ENCODE measurements around the gene MELK.

Gene MELK

DNA sequence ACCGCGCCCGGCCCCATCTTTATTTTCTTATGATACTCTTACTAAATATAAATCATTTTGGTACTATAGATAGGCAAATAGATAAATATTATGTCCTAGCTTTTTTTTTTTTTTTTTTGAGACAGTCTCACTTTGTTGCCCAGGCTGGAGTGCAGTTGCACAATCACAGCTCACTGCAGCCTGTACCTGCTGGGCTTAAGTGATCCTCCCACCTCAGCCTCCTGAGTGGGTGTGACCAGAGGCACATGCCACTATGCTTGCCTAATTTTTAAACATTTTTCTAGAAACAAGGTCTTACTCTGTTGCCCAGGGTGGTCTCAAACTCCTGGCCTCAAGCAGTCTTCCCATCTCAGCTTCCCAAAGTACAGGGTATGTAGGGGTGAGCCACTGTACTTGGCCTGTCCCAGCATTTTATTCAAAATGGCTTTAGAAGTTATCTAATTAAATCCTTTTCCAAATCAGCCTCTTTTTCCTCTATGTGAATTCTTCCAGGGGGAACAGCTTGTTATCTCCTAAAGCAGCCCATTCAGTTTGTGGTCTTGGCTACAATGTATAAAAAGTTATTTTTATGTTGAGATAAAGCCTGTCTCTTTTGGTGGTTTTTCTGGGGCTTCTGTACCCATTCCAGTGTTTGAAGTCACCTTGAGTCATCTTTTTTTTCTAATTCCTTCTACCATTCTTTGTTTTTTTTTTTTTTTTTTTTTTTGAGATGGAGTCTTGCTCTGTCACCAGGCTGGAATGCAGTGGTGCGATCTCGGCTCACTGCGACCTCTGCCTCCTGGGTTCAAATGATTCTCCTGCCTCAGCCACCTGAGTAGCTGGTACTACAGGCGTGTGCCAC lies 12.1 kb downstream of the MELK start:
- DNase-seq (ENCODE audit: low read depth, low spot score), result no peak

DNA sequence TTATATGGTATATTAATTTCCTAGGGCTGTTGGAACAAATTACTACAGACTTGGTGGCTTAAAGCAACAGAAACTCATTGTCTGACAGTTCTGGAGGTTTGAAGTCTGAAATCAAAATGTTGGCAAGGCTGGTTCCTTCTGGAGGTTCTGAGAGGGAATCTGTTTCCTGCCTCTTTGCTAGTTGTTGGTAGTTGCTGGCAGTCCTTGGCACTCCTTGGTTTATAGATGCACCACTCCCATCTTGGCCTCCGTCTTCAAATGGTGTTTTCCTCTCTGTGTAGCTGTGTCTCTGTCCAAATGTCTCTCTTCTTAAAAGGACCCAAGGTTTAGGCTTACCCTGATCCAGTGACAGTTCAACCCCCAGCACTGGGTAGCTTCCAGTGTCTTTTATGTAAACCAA lies 17.5 kb downstream of the MELK start:
- no peak for DNase-seq (ENCODE audit: low read depth, low spot score)

DNA sequence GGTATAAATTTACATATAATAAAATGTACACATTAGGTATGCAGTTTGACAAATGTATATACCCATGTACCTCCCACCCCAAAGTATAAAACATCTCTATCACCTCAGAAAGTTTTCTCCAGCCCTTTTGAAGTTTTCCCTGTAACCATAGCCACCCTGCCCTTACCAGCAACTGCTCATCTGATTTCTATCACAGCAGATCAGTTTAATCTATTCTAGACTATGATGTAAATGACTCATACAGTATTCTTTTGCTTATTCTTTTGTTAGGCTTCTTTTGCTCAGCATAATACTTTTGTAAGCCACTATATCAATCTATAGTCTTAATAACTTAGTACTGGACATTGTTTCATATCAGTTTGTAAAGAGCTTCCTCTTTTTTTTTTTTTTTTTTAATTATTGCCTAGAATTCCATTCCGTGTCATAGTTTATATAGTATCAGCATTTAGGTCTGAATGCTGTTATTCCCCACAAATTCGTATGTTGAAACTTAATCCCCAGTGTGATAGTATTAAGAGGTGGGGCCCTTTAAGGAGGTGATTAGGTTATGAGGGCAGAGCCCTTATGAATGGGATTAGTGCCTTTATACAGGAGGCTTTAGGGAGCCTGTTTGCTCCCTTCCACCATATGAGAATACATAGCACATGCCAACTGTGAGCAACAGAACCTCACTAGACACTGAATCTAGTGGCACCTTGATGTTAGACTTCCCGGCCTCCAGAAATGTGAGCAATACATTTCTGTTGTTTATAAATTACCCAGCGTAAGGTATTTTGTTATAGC lies 20.3 kb downstream of the MELK start:
- DNase-seq (ENCODE audit: low read depth, low spot score), result no peak

DNA sequence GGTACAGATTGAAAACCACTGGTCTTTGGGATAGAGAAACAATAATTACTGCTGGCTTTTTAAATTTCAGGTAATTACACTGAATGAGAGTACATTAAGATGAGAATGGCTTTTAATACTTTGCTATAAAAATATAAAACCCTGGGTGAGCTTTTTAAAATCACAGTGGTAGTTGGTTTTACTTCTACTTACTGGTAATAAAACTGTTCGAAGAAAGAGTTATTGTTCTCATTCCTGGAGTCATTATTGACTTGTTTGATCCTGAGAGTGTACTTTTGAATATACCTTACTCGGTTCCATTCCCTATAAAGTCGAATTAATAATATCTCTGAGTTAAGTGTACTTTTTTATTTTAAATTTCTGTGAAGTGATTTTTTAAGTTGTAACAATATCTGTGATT lies 21.5 kb downstream of the MELK start:
- DNase-seq (ENCODE audit: low read depth, low spot score), result no peak

DNA sequence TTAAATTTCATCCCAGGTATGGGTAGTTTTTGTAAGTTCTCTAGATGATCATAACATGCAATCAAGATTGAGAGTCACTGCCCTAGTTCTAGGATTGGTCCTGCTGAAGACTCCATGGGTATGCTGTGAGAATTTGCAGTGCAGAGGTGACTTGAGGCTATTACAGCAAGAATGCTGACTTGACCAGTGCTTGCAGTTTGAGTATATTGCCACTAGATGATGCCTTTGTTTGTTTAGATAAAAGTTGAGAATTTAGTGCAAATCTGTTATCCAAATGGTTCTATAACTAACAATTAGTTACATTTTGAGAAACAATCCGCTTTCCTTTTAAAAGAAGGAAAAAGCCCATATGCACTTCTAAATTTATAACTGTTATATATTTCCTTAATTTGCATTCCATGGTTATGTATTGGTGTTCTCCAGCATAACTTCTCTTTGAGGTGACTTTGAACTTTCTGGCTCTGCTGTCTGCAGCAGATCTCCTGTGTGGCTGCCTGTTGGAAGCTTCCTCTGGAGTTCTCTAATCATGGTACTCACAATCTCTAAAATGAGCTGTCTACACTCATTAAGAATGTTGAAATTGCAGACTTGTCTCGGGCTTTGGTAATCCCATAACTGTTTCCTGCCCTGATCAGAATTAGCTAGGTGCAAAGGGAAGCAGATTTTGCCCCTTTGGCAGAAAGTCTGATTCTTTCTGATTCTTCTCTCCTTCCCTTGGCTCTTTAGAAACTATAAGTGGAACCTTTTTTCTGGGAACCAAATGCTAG lies 24.9 kb downstream of the MELK start:
- no peak for DNase-seq (ENCODE audit: low read depth, low spot score)

DNA sequence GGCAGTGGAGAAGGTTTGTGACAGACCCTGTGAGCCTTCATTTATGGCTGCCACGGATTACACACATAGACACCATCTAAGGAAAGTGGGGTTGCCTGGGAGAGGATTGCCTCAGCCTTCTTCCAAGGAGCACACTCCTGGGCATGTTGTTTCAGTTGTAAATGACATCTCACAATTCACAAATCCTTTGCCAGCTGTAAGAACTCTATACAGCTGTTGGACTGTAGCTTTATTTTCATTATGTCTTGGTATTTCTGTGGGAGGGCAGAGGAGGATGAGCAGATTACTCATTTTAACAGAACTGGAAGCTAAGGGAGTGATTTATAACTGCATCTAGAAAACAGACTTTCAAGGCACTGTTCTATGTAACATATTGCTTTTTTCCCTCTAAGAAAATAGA lies 25.6 kb downstream of the MELK start:
- DNase-seq (ENCODE audit: low read depth, low spot score), result no peak

DNA sequence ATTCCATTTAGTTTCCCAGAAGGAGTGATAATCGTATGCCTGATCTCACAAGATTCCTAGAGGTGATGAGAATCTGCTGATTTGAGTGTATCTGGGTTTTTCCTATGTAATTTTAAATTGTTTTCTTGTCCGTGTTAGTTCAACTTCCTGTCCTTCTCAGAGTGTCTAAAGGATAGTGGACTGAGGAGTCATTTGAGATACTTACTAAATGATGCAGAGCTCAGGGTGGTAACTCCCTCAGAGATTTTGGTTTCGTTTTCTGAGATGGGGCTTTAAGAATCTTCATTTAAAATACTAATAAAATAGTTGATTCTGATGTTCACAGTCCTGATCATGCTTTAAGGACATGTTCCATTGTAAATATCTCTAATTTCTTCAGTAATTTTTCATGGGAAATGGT lies 30.3 kb downstream of the MELK start:
- no peak for DNase-seq (ENCODE audit: low read depth, low spot score)

DNA sequence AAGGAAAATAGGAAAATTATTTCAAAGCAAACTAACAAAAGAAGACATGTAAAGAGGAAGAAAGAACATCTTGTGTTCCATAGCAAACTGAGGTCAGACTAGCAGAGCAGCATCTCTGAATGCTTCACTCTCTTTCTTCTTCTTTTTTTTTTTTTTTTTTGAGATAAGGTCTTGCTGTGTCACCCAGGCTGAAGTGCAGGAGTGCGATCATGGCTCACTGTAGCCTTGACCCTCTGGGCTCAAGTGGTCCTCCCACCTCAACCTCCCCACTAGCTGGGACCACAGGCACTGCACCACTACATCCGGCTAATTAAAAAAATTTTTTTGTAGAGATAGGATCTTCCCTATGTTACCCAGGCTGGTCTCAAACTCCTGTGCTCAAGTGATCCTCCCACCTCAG lies 36.6 kb downstream of the MELK start:
- DNase-seq (ENCODE audit: low read depth, low spot score), result no peak

DNA sequence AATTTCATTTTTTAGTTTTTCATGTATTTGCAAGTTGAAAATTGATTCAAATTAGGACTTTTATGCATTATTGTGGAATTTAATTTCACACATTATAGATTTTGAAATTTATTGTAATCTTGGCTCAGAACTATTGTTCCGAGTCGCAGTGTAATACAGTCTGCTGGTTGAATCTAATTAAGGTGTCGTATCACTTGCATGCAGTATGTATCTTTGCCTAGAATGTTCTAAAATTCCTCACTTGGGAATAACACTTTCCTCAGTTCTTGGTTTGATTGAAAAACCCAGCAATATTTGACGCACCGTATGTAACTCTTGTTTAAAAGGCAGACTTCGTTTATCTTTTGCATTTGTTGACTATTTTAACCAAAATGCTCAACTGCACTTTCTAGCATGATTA lies 49.4 kb downstream of the MELK start:
- no peak for DNase-seq (ENCODE audit: low read depth, low spot score)

DNA sequence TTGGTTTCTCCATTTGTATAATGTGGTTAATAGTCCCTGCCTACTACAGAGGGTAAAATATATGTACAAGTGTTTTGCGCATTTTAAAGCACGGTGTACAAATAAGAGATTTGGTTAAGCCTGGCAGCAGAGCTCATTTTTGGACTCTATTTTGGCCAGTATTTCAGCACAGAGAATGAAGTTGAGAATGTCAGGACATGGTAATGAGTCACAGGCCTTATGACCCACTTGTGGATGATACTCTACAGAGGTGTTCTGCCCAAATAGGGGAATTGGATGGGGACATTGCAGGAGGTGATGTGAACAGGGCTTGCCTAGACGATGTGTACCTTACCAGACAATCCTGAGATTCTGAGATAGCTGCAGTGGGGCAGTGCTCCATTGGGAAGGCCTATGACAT lies 50.6 kb downstream of the MELK start:
- no peak for DNase-seq (ENCODE audit: low read depth, low spot score)

DNA sequence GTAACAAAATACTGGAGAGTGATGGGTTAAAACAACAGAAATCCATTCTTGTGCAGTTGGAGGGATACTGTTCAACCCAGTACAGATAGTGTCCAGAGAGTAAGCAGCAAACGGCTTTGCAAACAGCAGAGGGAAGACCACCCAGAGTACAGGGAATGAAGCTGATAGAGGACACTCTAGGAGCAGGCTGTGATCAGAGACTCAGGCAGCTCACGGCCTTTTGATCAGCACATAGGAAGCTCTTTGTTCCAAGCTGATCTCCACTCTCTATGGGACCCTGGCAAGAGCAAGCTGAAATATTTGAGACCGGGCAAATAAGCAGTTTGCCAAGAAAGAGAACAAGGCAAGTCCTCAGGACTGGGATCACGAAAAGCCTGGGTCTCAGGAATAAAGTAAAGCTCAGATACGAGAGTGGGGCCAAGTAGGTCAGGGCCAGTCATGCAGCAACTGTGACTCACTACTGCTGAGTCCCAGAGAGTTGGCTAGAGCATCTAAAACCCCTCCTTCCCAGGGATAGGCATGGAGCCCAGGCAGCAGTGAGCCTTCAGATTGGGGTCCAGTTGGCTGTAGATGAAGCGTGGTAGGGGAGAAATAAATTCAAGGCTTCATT lies 52.4 kb downstream of the MELK start:
- no peak for DNase-seq (ENCODE audit: low read depth, low spot score)

DNA sequence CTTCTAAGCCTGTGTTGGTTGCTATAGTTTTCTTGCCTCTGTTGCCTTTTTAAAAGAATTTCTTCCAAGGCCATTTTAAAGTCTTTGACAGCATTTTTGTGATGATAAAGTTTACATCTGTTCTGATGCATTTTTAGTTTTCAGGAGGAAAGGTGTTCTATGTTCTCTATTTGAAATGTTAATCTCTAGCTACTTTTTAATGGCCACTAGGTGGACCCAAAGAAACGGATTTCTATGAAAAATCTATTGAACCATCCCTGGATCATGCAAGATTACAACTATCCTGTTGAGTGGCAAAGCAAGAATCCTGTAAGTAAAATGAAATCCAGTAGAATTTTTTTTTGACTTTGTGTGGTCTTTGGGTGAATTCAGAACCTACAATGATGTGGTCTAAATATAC lies 60.2 kb downstream of the MELK start:
- no peak for DNase-seq (ENCODE audit: low read depth, low spot score)

DNA sequence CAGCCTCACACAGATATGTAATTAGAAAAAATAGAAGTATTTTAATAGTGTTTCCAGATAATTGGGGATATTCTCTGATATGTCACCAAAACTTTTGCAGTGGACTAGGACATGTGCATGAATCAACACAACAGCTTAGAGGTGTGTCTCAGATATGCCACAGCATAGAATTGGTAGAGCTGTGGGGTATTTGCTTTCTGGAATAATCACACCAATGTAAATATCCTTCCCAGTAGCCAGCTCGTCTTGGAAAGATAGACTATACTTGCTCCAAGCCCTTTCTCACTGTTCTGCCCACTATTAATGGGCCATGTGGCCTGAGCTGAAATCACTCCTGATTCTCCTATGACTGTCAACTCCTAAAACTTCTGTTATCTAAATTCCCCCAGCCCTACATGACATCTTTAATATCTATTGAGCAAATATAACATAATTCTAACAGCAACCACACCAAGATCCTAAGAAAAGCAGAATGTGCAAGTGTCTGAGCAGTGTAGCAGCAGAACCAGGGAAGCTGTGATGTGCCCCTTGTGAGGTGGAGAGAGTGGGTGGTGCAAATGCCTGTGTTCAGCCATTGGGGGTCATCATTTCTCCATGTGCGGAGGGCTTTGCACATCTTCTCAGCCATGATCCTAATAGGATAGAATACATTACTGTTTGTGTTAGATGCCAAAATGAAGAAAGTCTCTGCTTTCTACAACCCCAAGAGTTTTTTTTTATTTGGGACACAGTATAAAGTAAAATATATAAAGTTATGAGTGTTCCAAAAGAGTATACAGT lies 65.0 kb downstream of the MELK start:
- DNase-seq (ENCODE audit: low read depth, low spot score), result no peak

DNA sequence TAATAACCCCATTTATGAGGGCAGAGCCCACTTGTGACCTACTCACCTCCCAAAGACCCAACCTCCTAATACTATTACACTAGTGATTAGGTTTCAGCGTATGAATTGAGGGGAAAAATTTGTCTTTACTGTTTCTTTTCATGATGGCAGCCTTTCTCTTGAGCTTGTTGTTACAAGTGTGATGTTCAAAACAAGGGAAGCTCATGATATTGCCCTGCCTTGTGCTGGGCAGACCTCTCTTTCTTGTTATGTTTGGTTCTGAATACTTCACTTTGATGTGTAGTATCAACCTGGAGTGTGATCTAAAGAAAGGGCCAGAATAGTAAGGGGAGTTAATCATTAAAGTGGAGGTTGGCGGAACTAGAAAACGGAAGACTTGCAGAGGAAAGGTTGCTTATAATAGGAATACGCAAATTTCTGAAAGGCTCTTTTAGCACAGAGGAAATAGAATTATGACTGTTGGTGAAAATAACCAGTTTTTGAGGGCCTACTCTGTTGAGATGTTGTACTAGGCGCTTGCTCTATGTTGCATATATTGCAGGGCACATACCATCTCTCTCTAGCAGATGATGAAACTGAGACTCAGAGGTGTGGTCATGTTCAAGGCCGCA lies 68.2 kb downstream of the MELK start:
- no peak for DNase-seq (ENCODE audit: low read depth, low spot score)

DNA sequence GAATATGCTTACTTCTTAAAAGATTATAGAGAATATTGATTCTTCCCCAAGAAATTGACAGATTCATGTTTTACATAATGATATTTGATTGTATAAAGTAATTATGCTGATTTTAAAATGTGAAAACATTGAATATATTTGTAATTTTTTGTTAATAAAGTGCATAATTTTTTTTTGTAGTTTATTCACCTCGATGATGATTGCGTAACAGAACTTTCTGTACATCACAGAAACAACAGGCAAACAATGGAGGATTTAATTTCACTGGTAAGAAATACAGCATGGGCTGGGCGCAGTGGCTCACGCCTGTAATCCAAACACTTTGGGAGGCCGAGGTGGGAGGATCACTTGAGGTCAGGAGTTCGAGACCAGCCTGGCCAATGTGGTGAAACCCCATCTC lies 70.1 kb downstream of the MELK start:
- no peak for DNase-seq (ENCODE audit: low read depth, low spot score)

DNA sequence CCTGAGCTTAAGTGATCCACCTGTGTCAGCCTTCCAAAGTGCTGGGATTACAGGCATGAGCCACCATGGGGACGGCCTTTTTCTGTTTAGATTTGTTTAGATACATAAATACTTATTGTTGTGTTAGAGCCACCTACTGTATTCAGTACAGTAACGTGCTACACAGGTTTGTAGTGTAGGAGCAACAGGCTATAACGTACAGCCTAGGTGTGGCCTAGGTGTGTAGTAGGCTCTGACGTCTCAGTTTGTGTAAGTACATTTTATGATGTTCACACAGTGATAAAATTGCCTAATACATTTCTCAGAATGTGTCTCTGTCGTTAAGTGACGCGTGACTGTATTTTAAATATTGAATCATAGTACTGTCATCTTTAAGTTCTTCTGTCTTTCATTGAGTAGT lies 84.1 kb downstream of the MELK start:
- no peak for DNase-seq (ENCODE audit: low read depth, low spot score)

DNA sequence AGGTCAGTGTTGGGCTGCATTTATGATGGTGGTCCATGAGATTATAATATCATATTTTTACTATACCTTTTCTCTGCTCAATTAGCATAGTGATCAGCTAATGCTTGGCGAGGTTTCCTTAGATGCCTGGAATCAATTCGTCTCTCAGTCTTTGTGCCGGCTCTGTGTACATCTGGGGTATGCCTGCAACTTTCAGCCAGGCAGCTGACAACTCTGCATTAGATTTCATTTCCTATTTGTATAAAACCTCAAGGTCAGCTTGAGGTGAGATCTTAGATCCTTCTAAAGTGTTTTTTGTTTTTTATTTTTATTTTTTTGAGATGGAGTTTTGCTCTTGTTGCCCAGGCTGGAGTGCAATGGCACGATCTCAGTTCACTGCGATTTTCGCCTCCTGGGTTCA lies 86.8 kb downstream of the MELK start:
- no peak for DNase-seq (ENCODE audit: low read depth, low spot score)

DNA sequence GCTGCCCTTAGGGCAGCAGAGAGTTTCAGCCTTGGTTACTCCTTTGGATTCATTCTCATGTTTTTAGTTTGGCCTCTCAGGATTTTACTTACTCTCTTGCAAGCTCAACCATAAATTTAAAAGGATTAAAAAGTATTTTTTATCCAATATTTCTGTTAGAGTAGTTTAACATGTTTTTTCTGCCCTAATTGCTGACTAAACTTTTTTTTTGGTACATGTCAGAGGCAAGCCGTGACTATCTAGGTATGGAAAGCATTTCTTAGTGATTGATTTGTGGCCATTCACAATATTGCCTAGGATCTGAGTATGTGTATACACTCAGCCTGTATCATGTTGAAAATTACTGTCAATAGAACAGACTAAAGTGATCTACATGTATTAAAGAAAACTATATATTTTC lies 92.1 kb downstream of the MELK start:
- DNase-seq (ENCODE audit: low read depth, low spot score), result no peak

DNA sequence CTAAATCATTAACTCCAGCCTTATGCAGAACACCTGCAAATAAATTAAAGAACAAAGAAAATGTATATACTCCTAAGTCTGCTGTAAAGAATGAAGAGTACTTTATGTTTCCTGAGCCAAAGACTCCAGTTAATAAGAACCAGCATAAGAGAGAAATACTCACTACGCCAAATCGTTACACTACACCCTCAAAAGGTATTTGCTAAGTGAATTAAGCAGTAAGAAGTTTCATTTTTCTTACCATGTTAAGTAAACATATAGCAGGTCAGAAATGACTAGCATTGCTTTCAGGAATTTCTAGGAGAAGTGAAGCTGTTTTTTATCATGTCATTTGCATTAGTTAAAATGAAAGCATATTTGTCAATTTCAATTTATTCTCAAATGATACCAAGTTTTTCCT lies 92.7 kb downstream of the MELK start:
- no peak for DNase-seq (ENCODE audit: low read depth, low spot score)

DNA sequence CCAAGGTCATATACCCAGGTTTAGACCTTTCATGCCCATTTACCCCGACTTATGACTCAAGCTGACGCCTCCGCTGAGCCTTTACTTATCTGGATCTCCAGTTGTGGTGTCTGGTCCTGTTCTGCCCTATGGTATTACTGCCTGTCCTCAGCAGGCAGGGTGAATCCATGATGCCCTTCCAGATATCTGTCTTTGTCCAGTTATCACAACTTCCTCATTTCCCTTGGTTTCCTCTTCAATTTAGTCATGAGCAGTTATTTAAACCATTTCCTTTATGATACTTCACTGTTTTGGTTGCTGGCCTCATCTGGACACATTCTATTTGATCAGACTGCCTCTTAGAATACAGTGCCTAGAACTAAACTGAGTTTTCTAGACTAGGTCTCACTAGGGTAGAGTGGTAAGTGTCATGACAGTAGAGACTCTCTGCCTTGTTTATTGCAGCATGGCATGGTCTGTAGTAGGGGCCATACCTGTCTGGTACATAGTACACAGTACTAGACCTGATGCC lies 93.3 kb downstream of the MELK start:
- DNase-seq (ENCODE audit: low read depth, low spot score), result no peak

DNA sequence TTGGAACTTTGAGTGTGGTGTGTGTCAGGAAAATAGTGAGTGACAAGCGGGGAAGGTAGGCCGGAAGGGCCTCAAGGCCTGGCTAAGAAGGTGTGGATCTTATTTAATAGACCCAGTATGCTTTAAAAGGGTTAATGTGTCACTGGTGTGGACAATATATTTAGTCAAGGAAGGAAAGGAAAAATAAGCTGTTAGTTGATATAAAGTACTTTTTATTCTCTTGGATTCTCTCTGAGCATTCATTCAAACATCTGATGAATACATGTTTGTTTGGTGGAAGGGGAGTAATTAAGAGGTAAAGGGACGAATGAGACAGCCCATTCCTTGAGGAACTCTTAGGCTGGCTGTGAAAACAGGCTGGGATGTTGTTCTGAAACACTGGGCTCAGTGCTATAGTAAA lies 98.9 kb downstream of the MELK start:
- no peak for DNase-seq (ENCODE audit: low read depth, low spot score)
